Heart left ventricle (tissue), 13 donors: Measurements from ENCODE around the gene SPPL3.

Source experiments
- CTCF ChIP-seq, 12 donors: fragments of 200-600 bp; sonication (generic) in 4 of 12; IDR thresholded peaks; one replicate each; pipeline versions ENCODE4 v1.5.0 to v1.8.0; 2018 to 2022; ENCODE audit warnings: antibody characterized with exemption in 12 of 12, mild to moderate bottlenecking in 5 of 12
- POLR2A ChIP-seq, 2 donors: fragments of 450-650 bp; IDR thresholded peaks; one replicate each; pipeline ENCODE4 v1.6.1; 2017; ENCODE audit warnings: antibody characterized with exemption in 2 of 2, mild to moderate bottlenecking in 2 of 2, moderate library complexity in 2 of 2
- donor health status: ischemic (EF 13 %, LVEDD 7.1; RV severe dilation, severe dysfunction).
- donor health status: DM: no; HTN: yes; CAD: no.
- donor health status: DM: no; HTN: no; CAD: no.
- donor health status: ischemic (EF 25% LVEDD 6.9; RV normal size, moderate dysfunction).
- donor health status: ischemic (EF 25% LVEDD 5.7; RV mildly dilated, moderate dysfunction).
- donor health status: ischemic (EF 35%, LVEDD 5.7; RV mildly dilated, moderate dysfunction).
- donor health status: nonischemic (EF 11% LVEDD 7.7; RV severe dilation, severe dysfunction).
- donor health status: DM: yes; HTN: yes; CAD: no.
- donor health status: PGD.
- donor health status: ischemic (EF 29% LVEDD 5.4; RV normal size, mild dysfunction).
- donor health status: nonischemic (EF 23%, LVEDD 6.1; RV moderate dilation, normal function).

GRCh38 chr12:120943482-120943881, 39.3 kb upstream of the SPPL3 start:
- TF ChIP-seq CTCF (IDR thresholded peaks at IDR 0.05) (no peak), POLR2A (IDR thresholded peaks at IDR 0.05) (no peak)
